ENCODE data around the gene PBLD. TPM values are rescaled to one million over a fixed set of nuclear protein-coding genes. Genes with fewer than 3 reads are reported as not detected.
"Not testable (repeated sequence)": the region's sequence is repeated elsewhere in the genome, so short reads cannot be mapped to it uniquely, and the experiment has no call there.

The PBLD gene
- total RNA-seq, 2 donors from 2014 or later, result 32.2 to 41.2 TPM

DNA sequence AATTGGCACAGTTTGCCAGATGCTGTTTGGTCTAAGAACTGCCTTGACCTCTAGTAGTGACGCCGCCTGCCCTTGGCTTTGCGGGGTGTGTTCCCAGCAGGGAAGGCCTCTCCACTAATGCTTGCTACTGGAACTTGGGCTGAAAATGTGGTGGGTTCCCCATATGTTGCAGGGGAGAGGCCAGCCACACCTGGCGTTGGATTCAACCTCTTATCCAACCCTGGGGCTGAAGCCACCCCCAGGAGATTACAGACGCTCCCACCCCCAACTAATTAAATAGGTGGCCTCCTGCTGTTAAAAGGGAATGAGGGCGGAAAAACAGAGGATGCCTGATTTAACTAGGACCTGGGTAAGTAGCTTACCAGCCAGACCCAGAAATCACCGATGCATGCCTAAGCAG lies 81.6 kb downstream of the PBLD start:
- no peak for ATAC-seq
- TF ChIP-seq POLR2A (IDR thresholded peaks at IDR 0.05), result no peak
- TF ChIP-seq, protein P1, sequence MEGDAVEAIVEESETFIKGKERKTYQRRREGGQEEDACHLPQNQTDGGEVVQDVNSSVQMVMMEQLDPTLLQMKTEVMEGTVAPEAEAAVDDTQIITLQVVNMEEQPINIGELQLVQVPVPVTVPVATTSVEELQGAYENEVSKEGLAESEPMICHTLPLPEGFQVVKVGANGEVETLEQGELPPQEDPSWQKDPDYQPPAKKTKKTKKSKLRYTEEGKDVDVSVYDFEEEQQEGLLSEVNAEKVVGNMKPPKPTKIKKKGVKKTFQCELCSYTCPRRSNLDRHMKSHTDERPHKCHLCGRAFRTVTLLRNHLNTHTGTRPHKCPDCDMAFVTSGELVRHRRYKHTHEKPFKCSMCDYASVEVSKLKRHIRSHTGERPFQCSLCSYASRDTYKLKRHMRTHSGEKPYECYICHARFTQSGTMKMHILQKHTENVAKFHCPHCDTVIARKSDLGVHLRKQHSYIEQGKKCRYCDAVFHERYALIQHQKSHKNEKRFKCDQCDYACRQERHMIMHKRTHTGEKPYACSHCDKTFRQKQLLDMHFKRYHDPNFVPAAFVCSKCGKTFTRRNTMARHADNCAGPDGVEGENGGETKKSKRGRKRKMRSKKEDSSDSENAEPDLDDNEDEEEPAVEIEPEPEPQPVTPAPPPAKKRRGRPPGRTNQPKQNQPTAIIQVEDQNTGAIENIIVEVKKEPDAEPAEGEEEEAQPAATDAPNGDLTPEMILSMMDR (IDR thresholded peaks at IDR 0.05), result no peak
- 85 to 88% methylated on average over 7 of the region's 7 CpGs for WGBS, 2 donors
- H3K4me1 ChIP-seq, result no peaks in the 10 kb centered on the region
- intact Hi-C loops (cut with DNase I), result no loop called here
- H3K4me3 ChIP-seq, result no peak overlapping the region
- H3K9me3 ChIP-seq, result no peaks in the 10 kb centered on the region
- H3K27ac ChIP-seq, result no peak overlapping the region
- no peak for DNase-seq
- H3K27me3 ChIP-seq, result no peaks in the 10 kb centered on the region
- no peaks in the 10 kb centered on the region for H3K36me3 ChIP-seq (replicated peaks in 1 of 2; ENCODE audit: insufficient read depth in 1 of 2, low read depth in 2 of 2)

DNA sequence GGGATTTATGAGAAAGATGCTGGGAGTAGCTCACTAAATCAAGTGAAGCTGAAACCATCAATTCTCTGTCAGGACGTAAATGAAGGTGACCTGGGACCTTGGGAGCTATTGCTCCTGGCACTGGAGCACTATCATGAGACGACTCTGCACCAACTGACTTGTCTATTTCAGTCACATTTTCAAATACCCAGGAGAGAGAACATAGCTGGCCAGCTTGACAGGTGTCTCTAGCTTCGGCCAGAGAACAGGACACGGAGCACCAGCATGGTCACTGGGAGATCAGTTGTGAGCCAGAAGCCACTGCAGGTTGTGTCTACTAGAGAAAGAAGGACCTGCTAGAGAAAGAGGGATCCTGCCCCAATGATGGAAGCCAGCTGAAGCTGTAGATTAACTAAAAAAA lies 83.4 kb downstream of the PBLD start:
- Histone ChIP-seq H3K4me1 (no peaks in the 10 kb centered on the region), H3K4me3 (no peak overlapping the region), H3K36me3 (replicated peaks in 1 of 2; ENCODE audit: insufficient read depth in 1 of 2, low read depth in 2 of 2) (no peaks in the 10 kb centered on the region), H3K27ac (no peak overlapping the region), H3K27me3 (no peaks in the 10 kb centered on the region), H3K9me3 (no peaks in the 10 kb centered on the region)
- ATAC-seq (no peak), DNase-seq (no peak)
- 89 to 94% methylated on average over 4 of the region's 4 CpGs for WGBS, 2 donors
- TF ChIP-seq POLR2A (IDR thresholded peaks at IDR 0.05), result no peak
- TF ChIP-seq, protein P1 (IDR thresholded peaks at IDR 0.05), result no peak
- intact Hi-C loops (cut with DNase I), result no loop called here

DNA sequence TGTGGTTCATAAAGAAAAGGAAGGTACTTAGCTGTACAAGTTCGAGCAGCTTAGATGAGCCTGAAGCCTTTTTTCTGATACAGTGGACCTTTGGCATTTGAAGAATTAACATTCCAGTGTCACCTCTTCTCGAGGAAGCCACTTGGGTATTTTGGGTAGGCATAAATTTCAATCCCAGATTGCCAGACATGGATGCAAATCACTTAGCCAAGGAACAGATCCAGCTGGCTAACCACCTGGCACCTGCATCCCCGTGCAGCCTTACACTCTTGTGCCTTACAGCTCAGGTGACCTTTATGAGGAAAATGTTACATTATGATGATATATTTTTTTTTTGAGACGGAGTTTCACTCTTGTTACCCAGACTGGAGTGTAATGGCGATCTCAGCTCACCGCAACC lies 84.8 kb downstream of the PBLD start:
- Histone ChIP-seq H3K27me3 (no peaks in the 10 kb centered on the region), H3K36me3 (replicated peaks in 1 of 2; ENCODE audit: insufficient read depth in 1 of 2, low read depth in 2 of 2) (no peaks in the 10 kb centered on the region), H3K27ac (no peak overlapping the region), H3K4me1 (no peaks in the 10 kb centered on the region), H3K9me3 (no peaks in the 10 kb centered on the region), H3K4me3 (no peak overlapping the region)
- WGBS, 2 donors, result 70 to 94% methylated on average over 6 of the region's 6 CpGs
- DNase-seq (no peak), ATAC-seq (no peak)
- TF ChIP-seq, protein P1 (IDR thresholded peaks at IDR 0.05), result no peak
- TF ChIP-seq POLR2A (IDR thresholded peaks at IDR 0.05), result no peak
- intact Hi-C loops (cut with DNase I), result no loop called here

DNA sequence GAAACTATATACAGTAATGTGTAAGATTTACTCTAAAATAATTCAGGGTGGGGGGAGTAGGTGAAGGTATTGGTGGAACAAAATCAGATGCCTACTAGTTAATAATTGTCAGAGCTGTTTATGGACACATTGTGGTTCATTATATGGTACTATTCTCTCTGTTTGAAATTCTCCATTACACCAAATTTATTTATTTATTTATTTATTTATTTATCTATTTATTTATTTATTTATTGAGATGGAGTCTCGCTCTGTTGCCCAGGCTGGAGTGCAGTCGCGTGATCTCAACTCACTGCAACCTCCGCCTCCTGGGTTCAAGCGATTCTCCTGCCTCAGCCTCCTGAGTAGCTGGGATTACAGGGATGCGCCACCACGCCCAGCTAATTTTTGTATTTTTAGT lies 86.3 kb downstream of the PBLD start:
- H3K27me3 ChIP-seq; H3K36me3 ChIP-seq (replicated peaks in 1 of 2; ENCODE audit: insufficient read depth in 1 of 2, low read depth in 2 of 2); intact Hi-C loops (cut with DNase I); H3K4me3 ChIP-seq; H3K4me1 ChIP-seq; DNase-seq; H3K27ac ChIP-seq; ATAC-seq; H3K9me3 ChIP-seq: not testable (repeated sequence)
- WGBS, 2 donors, result 91 to 96% methylated on average over 7 of the region's 7 CpGs

DNA sequence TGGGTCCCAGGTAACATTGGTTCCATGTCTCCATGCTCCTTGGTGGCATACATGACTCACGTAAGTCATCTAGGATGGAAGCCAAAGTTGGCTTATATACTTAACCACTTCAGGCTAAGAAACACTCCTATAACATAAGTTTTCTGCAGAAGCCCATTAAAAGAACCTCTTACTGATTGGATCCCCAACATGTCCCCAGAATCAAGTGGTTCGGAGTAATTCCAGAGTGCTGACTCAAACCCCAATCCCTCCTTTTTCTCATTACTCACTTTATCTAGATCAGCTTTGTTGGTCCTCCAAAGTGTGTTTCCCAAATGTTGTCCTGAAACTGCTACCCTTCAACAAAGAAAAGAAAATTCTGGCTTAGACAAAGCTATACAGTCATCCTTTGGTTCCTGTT lies 90.7 kb downstream of the PBLD start:
- no peak for TF ChIP-seq POLR2A (IDR thresholded peaks at IDR 0.05)
- TF ChIP-seq, protein P1 (IDR thresholded peaks at IDR 0.05), result no peak
- Histone ChIP-seq H3K4me3 (no peak overlapping the region), H3K27ac (no peak overlapping the region), H3K36me3 (replicated peaks in 1 of 2; ENCODE audit: insufficient read depth in 1 of 2, low read depth in 2 of 2) (no peaks in the 10 kb centered on the region), H3K27me3 (no peaks in the 10 kb centered on the region), H3K9me3 (no peaks in the 10 kb centered on the region), H3K4me1 (no peaks in the 10 kb centered on the region)
- WGBS, 2 donors, result 93 to 96% methylated on average over 2 of the region's 2 CpGs
- intact Hi-C loops (cut with DNase I), result no loop called here
- no peak for DNase-seq
- no peak for ATAC-seq

Data from body of pancreas (tissue), 4 donors.